Left renal pelvis (tissue), 4 donors: ENCODE results near the gene DVL1. TPM values are rescaled to one million over a fixed set of nuclear protein-coding genes. Genes with fewer than 3 reads are reported as not detected.

Experiments
- DNase-seq, 4 donors: peaks; one replicate each; pipeline ENCODE4 v3.0.0-alpha.2; 2013; ENCODE audit warnings: low read depth in 4 of 4, low spot score in 3 of 4
- polyA plus RNA-seq, 4 donors: library from polyadenylated mRNA; unstranded; fragments of 120-200 nt; gene quantifications; one replicate each; pipeline ENCODE4 v1.2.1, GENCODE V29; 2013; ENCODE audit not compliant: insufficient read length in 4 of 4

Gene DVL1
- polyA plus RNA-seq, 4 donors = 25.8 to 45.4 (median 26.1) TPM

DNA sequence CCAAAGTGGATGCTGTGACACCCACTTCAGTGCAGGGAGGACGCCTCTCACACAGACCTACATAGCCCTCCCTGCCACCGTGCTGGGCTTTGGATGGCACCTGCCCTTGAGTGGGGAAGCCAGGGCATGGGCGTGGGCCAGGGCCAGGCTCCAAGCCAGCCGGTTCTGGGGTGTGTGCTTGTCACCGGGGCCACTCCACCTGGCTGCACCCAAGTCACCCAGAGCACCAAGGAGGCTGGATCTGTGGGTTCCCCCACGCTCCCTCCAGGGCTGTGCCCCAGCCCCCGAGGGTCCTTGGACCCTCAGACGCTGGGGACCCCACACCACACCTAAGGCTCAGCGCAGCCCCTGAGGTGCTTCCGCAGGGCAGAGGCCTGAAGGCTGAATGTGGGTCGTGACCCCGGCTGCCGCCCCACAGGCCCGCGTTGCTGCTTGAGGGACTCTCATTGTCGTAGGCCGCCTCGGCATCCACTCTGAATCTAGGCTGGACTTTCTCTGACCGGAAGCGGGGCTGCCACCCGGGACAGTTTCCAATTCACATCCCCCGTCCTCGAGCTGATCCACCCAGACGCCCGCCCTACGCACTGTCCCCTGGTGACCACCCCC is 7.7 kb upstream of the DVL1 start:
- no peak for DNase-seq

DNA sequence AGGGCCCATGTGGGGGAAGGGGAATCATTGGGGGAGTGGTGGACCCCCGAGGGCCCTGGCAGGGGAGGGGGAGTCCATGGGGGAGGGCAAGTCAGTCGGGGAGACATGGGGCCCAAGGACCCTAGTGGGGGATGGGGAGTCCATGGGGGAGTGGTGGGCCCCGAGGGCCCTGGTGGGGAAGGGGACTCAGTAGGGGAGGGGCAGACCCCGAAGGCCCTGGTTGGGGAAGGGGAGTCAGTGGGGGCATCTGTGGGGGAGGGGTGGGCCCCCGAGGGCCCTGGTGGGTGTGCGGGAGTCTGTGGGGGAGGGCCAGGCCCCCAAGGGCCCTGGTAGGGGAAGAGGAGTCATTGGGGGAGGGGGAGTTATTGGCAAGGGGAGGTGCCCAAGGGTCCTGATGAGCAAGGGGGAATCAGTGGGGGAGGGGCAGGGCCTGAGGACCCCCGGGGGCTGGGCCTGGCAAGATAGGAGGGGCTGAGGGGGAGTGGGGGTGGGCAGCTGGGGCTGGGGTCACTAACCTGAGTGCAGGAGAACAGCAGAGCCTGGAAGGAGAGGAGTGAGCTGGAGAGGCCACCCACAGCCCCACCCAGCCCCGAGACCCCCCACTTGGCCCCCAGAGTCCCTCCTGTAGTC is 7.1 kb upstream of the DVL1 start:
- no peak for DNase-seq

DNA sequence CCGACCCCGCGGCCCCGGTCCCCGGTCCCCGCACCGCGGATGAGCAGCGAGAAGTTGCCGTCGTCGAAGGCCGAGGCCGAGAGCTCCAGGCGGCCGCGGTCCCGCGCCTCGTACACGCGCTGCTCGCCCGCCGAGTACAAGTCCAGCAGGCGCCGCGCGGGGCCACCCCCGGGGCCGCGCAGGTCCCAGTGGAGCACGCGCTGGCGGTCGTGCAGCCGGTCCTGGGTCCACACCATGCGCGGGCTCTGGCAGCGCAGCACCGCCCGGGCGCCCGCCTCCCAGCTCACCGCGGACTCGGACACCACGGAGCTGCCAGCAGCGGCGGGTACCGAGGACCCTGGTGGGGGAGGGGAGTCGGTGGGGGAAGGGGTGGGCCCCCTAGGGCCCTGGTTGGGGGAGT is 6.2 kb upstream of the DVL1 start:
- no peak for DNase-seq

DNA sequence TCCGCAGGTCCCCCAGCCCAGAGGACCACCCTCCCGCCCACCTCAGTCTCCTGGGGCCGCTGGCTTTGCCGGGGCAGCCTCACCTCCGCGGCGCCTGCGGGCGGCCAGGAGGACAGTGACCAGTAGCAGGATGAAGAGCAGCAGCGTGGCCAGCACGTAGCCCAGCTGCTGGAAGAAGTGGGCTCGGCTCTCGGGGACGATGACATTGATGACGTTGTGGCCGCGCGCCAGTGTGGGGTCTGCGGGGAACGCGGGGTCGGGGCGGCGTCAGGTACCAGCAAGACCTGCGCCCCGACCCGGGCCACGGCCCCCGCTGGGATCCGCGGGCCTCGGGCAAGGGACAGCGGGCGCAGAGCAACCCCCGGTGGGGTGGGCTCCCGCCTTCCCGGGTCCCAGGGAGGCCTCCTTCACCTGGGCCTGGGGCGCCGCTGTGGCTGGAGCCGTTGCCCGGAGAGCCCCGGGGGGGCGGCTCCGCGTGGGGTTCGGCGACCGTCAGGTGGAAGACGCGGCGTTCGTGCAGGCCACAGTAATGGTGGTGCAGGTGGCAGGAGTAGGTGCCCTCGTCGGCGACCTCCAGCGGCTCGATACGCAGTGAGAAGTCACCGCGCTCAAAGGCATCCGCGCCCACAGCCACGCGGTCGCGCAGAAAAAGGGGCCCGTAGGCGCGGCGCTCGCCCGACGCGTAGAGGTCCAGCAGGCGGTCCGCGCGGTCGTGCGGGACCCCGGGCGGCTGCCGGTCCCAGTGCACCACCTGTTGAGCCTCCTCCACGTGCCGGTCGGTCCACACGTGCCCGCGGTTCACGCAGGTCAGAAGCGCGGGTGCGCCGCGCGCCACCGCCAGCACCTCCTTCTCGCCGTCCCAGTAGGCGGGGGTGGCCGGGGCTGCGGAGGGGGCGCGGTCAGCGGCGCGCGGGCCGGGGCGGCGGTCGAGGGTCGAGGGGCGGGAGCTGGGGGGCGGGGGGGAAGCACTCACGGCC is 5.3 kb upstream of the DVL1 start:
- DNase-seq = no peak

DNA sequence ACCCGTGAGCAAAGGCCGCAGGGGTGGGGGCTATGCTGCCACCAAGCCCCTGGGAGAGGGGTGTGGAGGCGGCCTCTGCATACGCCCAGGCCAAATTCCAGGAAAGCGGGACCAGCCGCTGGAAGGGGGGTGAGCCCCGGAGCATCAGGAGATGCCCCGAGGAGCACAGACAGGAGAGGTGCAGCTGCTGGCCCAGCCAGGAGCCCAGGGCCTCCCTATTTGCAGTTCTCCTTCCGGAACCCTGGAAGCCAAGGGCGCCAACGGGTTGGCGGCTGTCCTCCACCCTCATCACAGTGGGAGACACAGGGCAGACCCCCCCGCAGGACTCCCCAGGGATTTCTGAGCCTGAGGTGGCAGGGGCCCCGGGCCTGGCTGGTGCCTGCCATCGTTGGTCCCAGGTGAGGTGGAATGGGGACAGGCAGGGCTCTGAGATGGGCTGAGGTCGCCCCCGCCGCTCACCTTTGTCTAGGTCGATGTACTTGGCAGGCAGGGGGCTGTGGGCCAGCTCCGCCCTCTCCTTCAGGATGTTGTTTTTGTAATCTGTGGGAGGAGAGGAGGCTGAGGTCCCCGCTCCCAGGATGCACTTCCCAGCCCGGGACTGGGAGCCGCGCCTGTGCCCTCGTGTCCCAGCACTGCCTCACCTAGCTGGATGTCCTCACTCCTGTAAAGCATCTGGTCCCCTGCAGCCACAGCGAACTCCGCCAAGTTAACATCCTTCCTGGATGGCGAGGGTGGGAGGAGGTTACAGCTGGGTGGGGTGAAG is 4.4 kb upstream of the DVL1 start:
- DNase-seq = no peak

DNA sequence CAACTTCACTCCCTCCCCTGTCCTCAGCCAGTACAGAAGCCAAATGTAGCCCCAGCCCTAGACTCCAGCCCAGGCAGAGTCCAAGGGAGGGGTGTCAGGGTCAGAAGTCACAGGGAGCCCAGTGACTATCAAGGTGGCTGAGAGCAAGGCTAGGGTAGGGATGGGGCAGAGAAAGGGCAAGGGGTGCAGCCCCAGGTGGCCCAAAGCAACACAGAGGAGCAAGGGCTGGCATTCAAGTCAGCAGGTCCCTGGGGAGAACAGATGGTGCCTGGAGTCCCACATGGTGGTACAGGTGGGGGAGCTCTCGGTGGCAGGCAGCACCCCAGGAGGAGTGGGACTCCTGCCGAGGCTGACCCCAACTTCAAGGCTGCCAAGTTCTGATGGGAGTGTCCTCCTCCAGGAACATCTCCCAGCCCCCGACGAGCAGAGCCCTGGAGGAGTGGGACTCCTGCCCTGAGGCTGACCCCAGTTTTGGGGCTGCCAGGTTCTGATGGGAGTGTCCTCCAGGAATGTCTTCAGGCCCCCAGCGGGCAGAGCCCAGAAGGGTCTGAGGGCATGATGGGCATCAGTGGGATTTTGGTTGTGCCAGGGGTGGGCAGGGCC is 3.7 kb upstream of the DVL1 start:
- DNase-seq = no peak

DNA sequence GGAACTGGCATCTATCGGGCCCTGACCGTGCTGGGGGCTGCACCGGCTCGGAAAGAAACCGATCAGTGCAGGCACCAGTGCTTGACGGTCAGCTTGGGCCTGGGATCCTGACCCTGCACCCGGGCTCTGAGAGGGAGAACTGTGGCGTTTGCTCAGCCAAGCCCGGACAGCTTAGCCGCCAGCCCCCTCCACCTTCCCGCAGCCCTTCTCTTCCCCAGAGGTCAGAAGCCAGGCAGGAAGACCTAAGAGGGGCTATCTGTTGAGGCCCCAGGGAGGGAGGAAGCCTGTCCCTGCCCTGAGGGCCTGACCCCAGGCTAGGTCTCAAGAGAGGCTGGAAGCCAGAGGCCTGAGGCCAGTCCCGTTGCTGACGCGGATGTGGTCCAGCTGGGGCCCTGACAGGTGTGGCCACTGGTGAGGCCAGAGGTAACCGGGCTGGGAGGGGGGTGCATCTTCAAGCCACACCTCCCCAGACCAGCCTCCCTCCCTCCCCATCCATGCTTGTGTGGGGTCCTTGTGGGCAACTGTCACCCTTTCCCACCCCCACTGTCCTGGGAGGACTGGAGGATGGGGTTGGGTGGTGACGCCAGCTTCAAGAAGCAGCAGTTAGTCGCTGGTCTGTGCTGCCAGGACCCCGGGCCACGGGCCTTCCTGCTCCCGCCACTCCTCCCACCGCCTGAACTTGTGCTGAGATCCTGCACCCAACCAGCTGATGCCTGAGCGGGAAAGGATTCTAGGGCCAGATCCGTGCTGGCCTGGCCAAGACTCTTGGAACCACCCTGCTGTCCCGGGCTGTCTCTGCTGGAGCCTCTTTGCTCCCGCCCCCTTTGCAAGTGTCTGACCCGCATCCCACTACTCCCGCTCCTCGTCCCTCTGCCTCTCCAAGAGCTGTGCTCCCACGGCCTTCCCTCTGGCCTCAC is 2.6 kb upstream of the DVL1 start:
- no peak for DNase-seq

DNA sequence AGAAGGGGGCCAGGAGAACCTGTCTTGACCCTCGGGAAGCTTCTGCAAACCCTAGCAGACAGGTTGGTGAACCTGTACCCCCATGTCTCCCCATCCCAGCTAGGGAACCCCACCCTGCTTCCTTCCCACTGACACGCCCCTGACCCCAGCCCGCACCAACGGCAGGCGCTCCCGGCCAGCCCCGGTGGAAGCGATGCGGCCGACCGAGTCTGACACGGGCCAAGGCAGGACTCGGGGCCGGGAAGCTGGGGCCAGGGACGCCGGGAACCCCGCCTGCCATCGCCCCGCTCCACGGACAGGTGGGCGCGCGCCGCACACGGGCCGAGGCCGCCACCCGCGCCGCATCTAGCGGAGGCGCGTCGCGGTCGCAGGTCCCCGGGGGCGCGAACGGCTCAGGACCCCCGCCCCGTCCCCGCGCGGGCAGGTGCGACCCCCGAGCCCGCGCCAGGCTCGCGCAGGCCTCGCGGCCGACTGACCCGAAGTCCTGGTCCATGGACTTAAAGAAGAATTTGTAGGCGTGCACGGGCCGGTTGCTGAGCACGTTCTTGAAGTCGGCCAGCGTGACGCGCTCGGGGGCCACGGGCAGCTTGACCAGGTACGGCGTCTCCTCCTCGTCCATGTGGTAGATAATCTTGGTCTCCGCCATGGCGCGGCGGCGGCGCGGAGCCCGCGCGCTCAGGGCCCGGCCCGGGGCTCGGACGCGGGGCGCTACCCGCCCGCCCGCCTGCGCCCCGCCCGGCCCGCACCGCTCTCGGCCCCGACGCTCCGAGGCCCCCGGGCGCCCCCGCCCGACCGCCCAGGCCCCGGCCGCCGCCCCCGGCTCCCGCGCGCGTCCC is 580 bp downstream of the DVL1 start:
- no peak for DNase-seq

DNA sequence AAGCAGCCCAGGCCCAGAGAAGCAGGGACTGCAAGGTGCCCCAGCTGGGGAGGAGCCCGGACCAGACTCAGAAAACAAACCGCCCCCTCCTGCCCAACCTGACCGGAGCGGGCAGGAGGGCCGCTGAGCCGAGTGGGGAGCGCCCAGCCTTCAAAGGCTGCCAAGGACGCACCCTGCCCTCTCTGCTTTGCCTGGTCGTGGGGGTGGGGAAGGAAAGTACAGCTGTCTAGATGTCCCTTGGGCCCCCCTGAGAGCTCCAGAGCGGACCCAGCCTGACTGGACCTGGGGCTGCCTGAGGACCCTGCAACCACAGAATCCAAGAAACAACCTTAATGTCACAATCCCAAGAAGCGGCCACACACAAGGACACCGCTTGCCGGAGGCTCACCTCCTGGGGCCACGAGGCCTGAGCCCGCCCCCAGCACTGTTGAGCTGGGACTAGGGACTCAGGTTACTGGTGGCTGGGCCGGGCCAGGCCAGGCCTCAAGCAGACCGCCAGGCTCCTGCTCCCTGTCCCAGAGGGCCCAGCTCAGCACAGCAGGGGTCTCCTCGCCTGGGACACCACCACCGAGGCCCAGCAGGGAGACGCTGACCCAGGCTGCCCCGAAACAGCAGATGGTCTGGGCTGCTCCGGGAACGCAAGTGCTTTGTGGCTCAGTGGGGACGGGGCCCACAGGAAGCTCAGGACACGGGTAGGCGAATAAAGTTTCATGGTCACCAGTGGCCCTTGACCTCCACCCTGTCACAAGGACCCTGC is 1.4 kb downstream of the DVL1 start:
- no peak for DNase-seq

DNA sequence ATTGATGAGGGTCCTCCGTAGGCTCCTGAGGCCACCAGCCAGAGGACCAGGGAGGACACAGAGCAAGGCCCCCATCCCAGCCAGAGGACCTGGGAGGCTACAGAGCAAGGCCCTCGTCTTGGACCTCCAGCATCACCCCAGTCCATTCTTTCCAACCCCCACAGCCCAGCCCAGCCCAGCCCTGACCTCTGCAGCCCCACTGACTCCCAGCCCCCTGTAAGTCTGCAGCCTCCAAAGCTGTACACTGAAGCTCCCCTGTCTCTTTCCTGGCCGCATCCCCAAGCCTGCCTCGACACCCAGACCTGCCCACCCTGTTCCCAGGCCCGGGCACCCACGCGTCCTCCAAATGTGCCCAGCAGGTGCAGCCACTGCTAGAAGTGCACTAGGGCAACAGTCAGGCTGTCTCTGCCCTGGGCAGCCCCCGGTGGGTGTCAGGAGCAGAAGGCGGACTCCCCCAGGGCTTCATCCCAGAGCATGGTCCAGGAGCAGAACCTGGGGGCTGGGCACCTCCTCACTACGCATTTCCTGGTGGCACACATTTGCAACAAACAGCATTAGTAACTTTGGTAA is 2.1 kb downstream of the DVL1 start:
- no peak for DNase-seq

DNA sequence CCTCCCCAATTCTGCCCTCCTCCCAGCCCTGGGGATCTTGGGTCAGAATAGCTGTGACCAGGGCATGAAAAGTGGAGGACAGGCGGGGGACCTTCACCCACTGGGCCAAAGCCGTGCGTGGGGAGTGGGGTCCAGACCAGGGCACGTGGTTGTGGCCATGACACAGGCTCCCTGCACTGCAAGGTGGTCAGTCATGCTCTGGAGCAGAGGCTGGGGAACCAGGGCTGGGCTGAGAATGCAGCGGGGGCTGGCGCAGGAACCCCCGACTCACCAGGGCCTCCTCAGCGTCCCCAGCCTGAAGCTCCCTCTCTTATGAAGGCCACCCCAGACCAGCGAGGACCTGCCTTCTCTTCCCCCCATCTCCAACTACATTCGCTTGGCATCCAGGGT is 2.7 kb downstream of the DVL1 start:
- no peak for DNase-seq

DNA sequence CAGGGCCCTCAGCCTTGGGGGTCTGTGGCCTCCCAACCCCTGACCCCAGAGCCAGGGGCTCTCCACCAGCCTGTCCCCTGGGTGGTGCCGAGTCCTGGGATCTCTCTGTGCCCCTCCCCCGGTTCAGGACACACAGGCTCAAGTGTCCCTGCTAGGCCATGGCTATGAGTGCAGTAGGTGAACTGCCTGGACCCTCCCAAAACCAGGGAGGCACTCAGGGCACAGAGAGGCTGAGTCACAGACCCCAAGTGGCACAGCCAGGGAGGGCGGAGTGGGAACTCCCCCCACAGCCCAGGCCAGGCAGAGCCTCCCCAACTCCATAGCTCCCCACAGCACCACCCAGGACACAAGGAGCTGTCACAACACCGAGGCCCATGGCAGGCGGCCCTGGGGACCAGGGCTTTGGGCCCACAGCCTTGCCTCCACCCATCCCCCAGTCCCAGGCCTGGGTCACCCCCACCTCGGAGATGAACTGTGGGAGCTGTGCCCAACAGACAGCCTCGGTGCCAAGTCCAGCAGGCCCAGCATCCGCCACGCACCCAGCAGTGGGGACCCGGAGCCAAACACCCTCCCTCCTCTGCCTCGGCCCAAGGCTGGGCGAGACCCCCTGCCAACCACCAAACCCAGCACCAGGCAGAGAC is 3.2 kb downstream of the DVL1 start:
- no peak for DNase-seq

DNA sequence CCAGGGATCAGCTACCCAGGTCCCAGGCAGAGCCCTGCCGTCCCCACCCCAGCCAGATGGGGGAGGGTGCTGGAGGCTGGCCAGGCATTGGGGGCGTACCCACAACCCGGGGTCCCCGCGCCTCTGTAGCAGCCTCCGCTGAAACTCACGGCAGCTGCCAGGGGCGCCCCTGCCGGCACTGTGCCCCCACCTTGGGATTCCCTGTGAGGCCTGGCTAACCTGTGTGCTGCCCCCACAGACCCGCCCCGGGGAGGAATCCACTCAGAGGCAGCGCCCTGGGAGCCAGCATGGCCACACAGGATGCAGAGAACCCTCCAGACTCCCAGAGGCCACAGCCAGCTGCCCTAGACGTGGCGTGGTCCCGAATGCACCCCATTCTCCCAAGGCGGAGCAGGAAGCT is 3.8 kb downstream of the DVL1 start:
- no peak for DNase-seq

DNA sequence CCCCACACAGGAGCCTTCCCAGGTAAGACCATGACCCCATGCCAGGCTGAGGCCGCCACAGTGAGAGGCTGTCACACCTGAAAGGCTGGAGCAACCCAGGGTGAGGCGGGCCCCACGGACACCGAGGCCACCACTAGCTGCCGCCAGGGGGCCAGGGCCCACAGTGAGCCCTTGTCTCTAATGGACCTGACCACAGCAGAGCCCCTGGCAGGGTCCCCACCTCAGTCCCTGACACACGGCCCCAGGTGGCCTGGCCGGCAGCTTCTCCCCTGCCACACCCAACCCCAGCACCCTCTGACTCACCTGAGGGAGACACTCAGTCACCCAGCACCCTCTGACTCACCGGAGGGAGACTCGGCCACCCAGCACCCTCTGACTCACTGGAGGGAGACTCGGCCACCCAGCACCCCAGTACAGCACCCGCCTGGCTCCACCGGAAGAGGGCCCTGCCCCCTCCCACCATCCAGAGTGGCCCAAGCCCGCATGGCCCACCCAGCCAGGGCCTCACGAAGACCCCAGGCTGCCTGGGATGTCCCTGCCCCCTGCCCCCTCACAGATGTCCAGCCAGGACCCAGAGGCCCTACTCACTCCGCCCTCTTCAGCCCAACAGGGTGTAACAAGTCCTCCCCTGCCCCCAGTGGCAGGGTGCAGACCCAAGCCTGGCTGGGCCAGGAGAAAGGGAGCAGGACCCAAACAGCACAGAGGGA is 4.4 kb downstream of the DVL1 start:
- no peak for DNase-seq

DNA sequence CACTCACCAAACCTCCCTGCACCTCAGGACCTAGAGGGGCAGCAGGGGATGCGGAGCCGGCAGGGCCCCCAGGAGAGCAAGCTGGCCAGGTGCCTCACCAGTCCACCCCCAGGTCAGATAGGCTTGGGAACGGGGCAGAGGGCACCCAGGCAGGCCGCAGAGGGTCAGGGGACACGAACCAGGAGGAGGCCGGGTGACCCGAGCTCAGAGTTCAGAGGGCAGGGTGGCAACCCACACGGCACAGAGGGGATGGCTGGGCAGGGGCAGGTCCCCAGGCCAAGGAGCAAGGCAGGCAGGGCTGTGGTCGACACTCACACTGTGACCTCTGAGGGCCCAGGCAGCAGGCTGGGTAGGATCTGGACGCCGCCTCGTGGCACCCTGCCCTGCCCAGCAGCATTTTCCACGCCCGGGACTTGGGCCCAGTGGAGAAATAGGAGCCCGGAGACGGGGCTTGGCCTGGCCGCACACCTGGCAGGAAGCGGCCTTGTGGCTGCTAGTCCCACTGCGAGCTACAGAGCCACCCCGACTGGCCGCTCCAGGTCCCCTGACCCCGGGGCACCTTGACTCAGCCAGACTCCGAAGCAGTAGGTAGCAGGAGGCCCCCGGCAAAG is 5.3 kb downstream of the DVL1 start:
- DNase-seq = no peak

DNA sequence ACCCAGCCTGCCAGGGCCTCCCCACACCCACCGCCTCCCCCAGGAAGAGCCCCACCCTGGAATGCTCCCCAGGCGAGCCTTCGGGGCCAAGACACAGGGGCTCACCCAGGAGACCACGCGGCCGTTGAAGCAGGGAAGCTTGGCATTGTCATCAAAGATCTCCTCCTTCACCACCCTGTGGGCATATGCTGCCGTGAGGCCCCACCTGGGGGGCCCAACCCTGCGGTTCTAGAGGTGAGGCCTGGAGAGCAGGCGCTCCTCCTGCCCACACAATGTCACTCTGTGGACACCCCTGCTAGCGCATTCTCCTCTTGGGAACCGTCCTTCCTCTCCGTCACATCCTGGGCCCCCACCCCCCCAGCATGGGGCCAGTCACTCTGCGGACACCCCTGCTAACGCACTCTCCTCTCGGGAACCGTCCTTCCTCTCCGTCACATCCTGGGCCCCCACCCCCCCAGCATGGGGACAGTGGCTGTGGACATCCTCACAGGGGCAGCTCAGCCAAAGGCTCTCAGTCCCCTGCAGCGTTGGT is 6.6 kb downstream of the DVL1 start:
- no peak for DNase-seq
